ENCODE measurements around the gene IMP4. TPM values are rescaled to one million over a fixed set of nuclear protein-coding genes. Genes with fewer than 3 reads are reported as not detected.
A peak's percentile ranks its signal among the peaks of the same experiment; 100 is the strongest.

Gene IMP4
- total and polyA plus RNA-seq, 2 of the 13 experiments (the other 11 are each of a cell fraction or from before 2014, with no cell fraction given): 142 to 158 TPM

GRCh38 chr2:130380096-130380934 lies 37.6 kb downstream of the IMP4 start:
- BruUV-seq (replicated peaks): no TSS peak
- Histone ChIP-seq H3K36me3 (replicated peaks in 1 of 2; ENCODE audit: control insufficient read depth in 1 of 2, insufficient read depth in 2 of 2, low read length in 2 of 2) (no peaks in the 10 kb centered on the region), H4K20me1 (ENCODE audit: insufficient read depth, low read length) (no peaks in the 10 kb centered on the region), H3K27me3 (ENCODE audit: control insufficient read depth in 1 of 2, insufficient read depth in 2 of 2, low read length in 2 of 2) (peaks cover 4 to 27% of the 10 kb centered on the region in 2 experiments), H3K79me2 (ENCODE audit: insufficient read depth, low read length) (no peaks in the 10 kb centered on the region), H3K27ac (ENCODE audit: extremely low read length, insufficient read depth, low read length) (no peak overlapping the region), H3K9me3 (ENCODE audit: low read length) (no peaks in the 10 kb centered on the region), H3K4me3 (replicated peaks in 1 of 3; ENCODE audit: insufficient read depth in 1 of 3, low read depth in 2 of 3, low read length in 3 of 3) (no peak overlapping the region), H3K4me2 (ENCODE audit: low read depth, low read length) (no peak overlapping the region), H3K9ac (ENCODE audit: insufficient read depth, low read depth, low read length) (no peak overlapping the region), H3K4me1 (ENCODE audit: insufficient read depth, low read length) (no peaks in the 10 kb centered on the region), H2AFZ (ENCODE audit: low read length) (no peak overlapping the region)
- DNase-seq (ENCODE audit: low spot score) (no peak), ATAC-seq (no peak), FAIRE-seq (no peak)
- intact Hi-C loops (cut with micrococcal nuclease; ENCODE audit: unreplicated experiment) (no loop called here), in situ Hi-C loops (cut with HindIII; ENCODE audit: extremely low pct_ligation_motif_present, low pct_unique_long_range_greater_than_20kb) (no loop called here)
- CTCF ChIA-PET (ENCODE audit: low intra/inter-chr PET ratio, low total read pairs): no interaction called here
- 27% methylated on average over 10 of the region's 11 CpGs for WGBS (ENCODE audit: low lambda C conversion rate)
- POLR2A ChIA-PET: no interaction called here
- TF ChIP-seq ZNF431 (CRISPR knock-in tag; IDR thresholded peaks at IDR 0.05; ENCODE audit: borderline replicate concordance, low read depth) (0 out of 2 replicates have a peak, but pooled peaks have one; percentile 30), NKX3-1 (CRISPR knock-in tag; IDR thresholded peaks at IDR 0.05) (no peak)

GRCh38 chr2:130381145-130381544 lies 38.4 kb downstream of the IMP4 start:
- Histone ChIP-seq H2AFZ (ENCODE audit: low read length) (no peak overlapping the region), H3K27me3 (ENCODE audit: control insufficient read depth in 1 of 2, insufficient read depth in 2 of 2, low read length in 2 of 2) (peaks cover 4 to 27% of the 10 kb centered on the region in 2 experiments), H4K20me1 (ENCODE audit: insufficient read depth, low read length) (no peaks in the 10 kb centered on the region), H3K27ac (ENCODE audit: extremely low read length, insufficient read depth, low read length) (no peak overlapping the region), H3K79me2 (ENCODE audit: insufficient read depth, low read length) (no peaks in the 10 kb centered on the region), H3K4me3 (replicated peaks in 1 of 3; ENCODE audit: insufficient read depth in 1 of 3, low read depth in 2 of 3, low read length in 3 of 3) (no peak overlapping the region), H3K4me1 (ENCODE audit: insufficient read depth, low read length) (no peaks in the 10 kb centered on the region), H3K36me3 (replicated peaks in 1 of 2; ENCODE audit: control insufficient read depth in 1 of 2, insufficient read depth in 2 of 2, low read length in 2 of 2) (no peaks in the 10 kb centered on the region), H3K4me2 (ENCODE audit: low read depth, low read length) (no peak overlapping the region), H3K9ac (ENCODE audit: insufficient read depth, low read depth, low read length) (no peak overlapping the region), H3K9me3 (ENCODE audit: low read length) (no peaks in the 10 kb centered on the region)
- peak; percentile 41; the same call in 1 of the 2 replicates for TF ChIP-seq CREB1 (IDR thresholded peaks at IDR 0.05)
- TF ChIP-seq CREB1 (CRISPR knock-in tag; IDR thresholded peaks at IDR 0.05): no peak
- TF ChIP-seq BORCS8-MEF2B (CRISPR knock-in tag; IDR thresholded peaks at IDR 0.05): no peak
- FAIRE-seq (no peak), ATAC-seq (no peak), DNase-seq (ENCODE audit: low spot score) (no peak)
- ChIA-PET POLR2A (no interaction called here), CTCF (ENCODE audit: low intra/inter-chr PET ratio, low total read pairs) (no interaction called here)
- BruUV-seq (replicated peaks): no TSS peak
- in situ Hi-C loops (cut with HindIII; ENCODE audit: extremely low pct_ligation_motif_present, low pct_unique_long_range_greater_than_20kb): no loop called here
- 5% methylated on average over 4 of the region's 4 CpGs for WGBS (ENCODE audit: low lambda C conversion rate)
- intact Hi-C loops (cut with micrococcal nuclease; ENCODE audit: unreplicated experiment): no loop called here
